SK-N-SH (cell line): ENCODE results near the gene UPP2. TPM values are rescaled to one million over a fixed set of nuclear protein-coding genes. Genes with fewer than 3 reads are reported as not detected.

Experiments
- CTCF ChIA-PET: fragments of 300-600, 350-600 bp; formaldehyde crosslinking; extraction: SDS; loops from one replicate; lab custom pipeline; 2021; lab: Yijun Ruan, JAX
- POLR2A ChIA-PET: fragments of 350-600 bp; sonication (Branson Sonifier 250); formaldehyde crosslinking; extraction: SDS; loops from one replicate; lab custom pipeline; 2020; ENCODE audit warnings: antibody characterized with exemption, inconsistent platforms; lab: Yijun Ruan, JAX
- DNase-seq: peaks from one replicate; pipeline ENCODE4 v3.0.0; 2012
- H2AFZ ChIP-seq: fragments of 200-600 bp; sonication (generic); 2 replicates; pipeline ENCODE4 v1.8.1; 2016; ENCODE audit warnings: antibody characterized with exemption, mild to moderate bottlenecking, low read depth
- H3F3A ChIP-seq: fragments of 200-600 bp; sonication (generic); replicated peaks from 2 replicates; pipeline ENCODE3; 2016; ENCODE audit warnings: antibody characterized with exemption, mild to moderate bottlenecking; ENCODE audit not compliant: insufficient read depth
- H3K27ac ChIP-seq, 2 experiments: fragments of 200-500 bp in 1 of 2; fragments of 200-600 bp in 1 of 2; sonication (Bioruptor generic) in 1 of 2; sonication (generic), shearing (Covaris generic) in 1 of 2; 2 replicates each; pipeline versions ENCODE4 v1.5.1 to v1.6.1; 2014 to 2016; ENCODE audit warnings: low read depth in 2 of 2, inconsistent platforms in 1 of 2, low read length in 1 of 2, mild to moderate bottlenecking in 1 of 2, mixed read lengths in 1 of 2
- H3K27me3 ChIP-seq: fragments of 200-600 bp; sonication (generic), shearing (Covaris generic); 2 replicates; pipeline ENCODE4 v1.6.1; 2016; ENCODE audit warnings: mixed run types; ENCODE audit not compliant: insufficient read depth
- H3K36me3 ChIP-seq, 2 experiments: fragments of 200-500 bp in 1 of 2; fragments of 200-600 bp in 1 of 2; sonication (Bioruptor generic) in 1 of 2; sonication (generic) in 1 of 2; replicated peaks in 1 of 2; 2 replicates each; pipeline versions ENCODE3 to v1.5.1; 2014 to 2016; ENCODE audit warnings: low read length in 1 of 2, mild to moderate bottlenecking in 1 of 2; ENCODE audit not compliant: insufficient read depth in 2 of 2, control insufficient read depth in 1 of 2
- H3K4me1 ChIP-seq, 2 experiments: fragments of 200-500 bp in 1 of 2; fragments of 200-600 bp in 1 of 2; sonication (Bioruptor generic) in 1 of 2; sonication (generic), shearing (Covaris generic) in 1 of 2; 2 replicates each; pipeline versions ENCODE4 v1.5.1 to v1.6.1; 2014 to 2016; ENCODE audit warnings: low read depth in 1 of 2, low read length in 1 of 2, mixed run types in 1 of 2; ENCODE audit not compliant: insufficient read depth in 2 of 2, control insufficient read depth in 1 of 2
- H3K4me2 ChIP-seq: fragments of 200-600 bp; sonication (generic), shearing (Covaris generic); 2 replicates; pipeline ENCODE4 v1.6.1; 2017; ENCODE audit warnings: mixed run types
- H3K4me3 ChIP-seq, 2 experiments: fragments of 200-500 bp in 1 of 2; fragments of 200-600 bp in 1 of 2; sonication (Bioruptor generic) in 1 of 2; sonication (generic), shearing (Covaris generic) in 1 of 2; 2 replicates each; pipeline versions ENCODE4 v1.5.1 to v1.8.1; 2014 to 2016; ENCODE audit warnings: low read depth in 2 of 2, inconsistent platforms in 1 of 2, low read length in 1 of 2, mild to moderate bottlenecking in 1 of 2, mixed read lengths in 1 of 2, moderate library complexity in 1 of 2
- H3K79me2 ChIP-seq: fragments of 200-600 bp; sonication (generic); 2 replicates; pipeline ENCODE4 v1.8.1; 2017; ENCODE audit warnings: mild to moderate bottlenecking; ENCODE audit not compliant: insufficient read depth
- H3K9ac ChIP-seq: fragments of 200-600 bp; sonication (generic); 2 replicates; pipeline ENCODE4 v1.6.1; 2017; ENCODE audit warnings: mixed run types
- H3K9me2 ChIP-seq: fragments of 200-600 bp; sonication (generic); 2 replicates; pipeline ENCODE4 v1.6.1; 2017; ENCODE audit warnings: mixed run types
- H3K9me3 ChIP-seq: fragments of 200-600 bp; sonication (generic); 2 replicates; pipeline ENCODE4 v1.6.1; 2017; ENCODE audit warnings: mixed run types, mild to moderate bottlenecking, moderate library complexity
- H4K20me1 ChIP-seq: fragments of 200-600 bp; sonication (generic); 2 replicates; pipeline ENCODE4 v1.6.1; 2017; ENCODE audit warnings: mild to moderate bottlenecking, mixed run types; ENCODE audit not compliant: insufficient read depth
- CTCF ChIP-seq: fragments of 200-600 bp; sonication (generic); IDR thresholded peaks from 2 replicates; pipeline ENCODE4 v1.6.1; 2017; ENCODE audit warnings: antibody characterized with exemption, mild to moderate bottlenecking, moderate library complexity
- ELF1 ChIP-seq: IDR thresholded peaks from 2 replicates; pipeline ENCODE4 v1.4.0; 2012
- EP300 ChIP-seq, 2 experiments: IDR thresholded peaks; 2 replicates each; pipeline versions ENCODE4 v1.4.0 to v1.6.1; 2012; ENCODE audit warnings: borderline replicate concordance in 1 of 2, low read depth in 1 of 2, low read length in 1 of 2
- FOXM1 ChIP-seq: IDR thresholded peaks from 2 replicates; pipeline ENCODE4 v1.4.0; 2012; ENCODE audit warnings: low read depth, mild to moderate bottlenecking
- GATA2 ChIP-seq: sonication (generic); formaldehyde crosslinking; IDR thresholded peaks from 2 replicates; pipeline ENCODE4 v1.5.0; 2020; ENCODE audit warnings: mild to moderate bottlenecking, missing genetic modification reagents
- MEF2A ChIP-seq: IDR thresholded peaks from 2 replicates; pipeline ENCODE4 v1.4.0; 2012; ENCODE audit warnings: low read depth, borderline replicate concordance
- MXI1 ChIP-seq: IDR thresholded peaks from 2 replicates; pipeline ENCODE4 v1.6.1; 2012; ENCODE audit warnings: mild to moderate bottlenecking, low read depth, low read length, improper control_type of control experiment
- NFIC ChIP-seq: IDR thresholded peaks from 2 replicates; pipeline ENCODE4 v1.4.0; 2012; ENCODE audit warnings: borderline replicate concordance
- NRF1 ChIP-seq: IDR thresholded peaks from 2 replicates; pipeline ENCODE4 v1.6.1; 2012; ENCODE audit warnings: low read depth, mild to moderate bottlenecking, low read length
- PBX3 ChIP-seq: IDR thresholded peaks from 2 replicates; pipeline ENCODE4; 2012
- POLR2AphosphoS5 ChIP-seq: IDR thresholded peaks from 2 replicates; pipeline ENCODE4 v1.6.1; 2012; ENCODE audit warnings: low read depth, low read length
- RAD21 ChIP-seq: IDR thresholded peaks from 2 replicates; pipeline ENCODE4 v1.6.1; 2012; ENCODE audit warnings: mild to moderate bottlenecking, low read length
- RCOR1 ChIP-seq: fragments of 150-350 bp; IDR thresholded peaks from 2 replicates; pipeline ENCODE4 v1.6.1; 2017; ENCODE audit warnings: antibody characterized with exemption, low read length
- REST ChIP-seq: IDR thresholded peaks from 2 replicates; pipeline ENCODE4 v1.6.1; 2012; ENCODE audit warnings: mild to moderate bottlenecking, low read depth, low read length, moderate library complexity
- SIN3A ChIP-seq: IDR thresholded peaks from 2 replicates; pipeline ENCODE4 v1.6.1; 2012; ENCODE audit warnings: low read depth, mild to moderate bottlenecking, low read length, moderate library complexity, borderline replicate concordance
- TAF1 ChIP-seq: IDR thresholded peaks from 2 replicates; pipeline ENCODE4 v1.6.1; 2012; ENCODE audit warnings: low read depth, mild to moderate bottlenecking, low read length, moderate library complexity, borderline replicate concordance
- USF1 ChIP-seq: IDR thresholded peaks from 2 replicates; pipeline ENCODE4 v1.4.0; 2012; ENCODE audit warnings: low read depth, borderline replicate concordance
- USF2 ChIP-seq: fragments of 150-350 bp; IDR thresholded peaks from 2 replicates; pipeline ENCODE4 v1.6.1; 2017; ENCODE audit warnings: antibody characterized with exemption, low read length, low read depth, borderline replicate concordance
- YY1 ChIP-seq: IDR thresholded peaks from 2 replicates; pipeline ENCODE4 v1.4.0; 2012; ENCODE audit warnings: low read depth, mild to moderate bottlenecking
- ZBTB33 ChIP-seq: IDR thresholded peaks from 2 replicates; pipeline ENCODE4 v1.4.0; 2012; ENCODE audit warnings: low read depth, borderline replicate concordance
- WGBS: methylation state at CpG from one replicate; pipeline ENCODE4 v1.1.6; 2017; ENCODE audit warnings: low lambda C conversion rate; 5-methylcytosine and 5-hydroxymethylcytosine counted together
- polyA plus RNA-seq, 3 experiments: library from polyadenylated mRNA; depleted of rRNA; stranded (reverse); fragments of >200 nt; gene quantifications; 2 replicates each; pipeline ENCODE4 v1.2.3, GENCODE V29; 2012

The UPP2 gene
- polyA plus RNA-seq, 1 of the 3 experiments (the other 2 are of a cell fraction): not detected

GRCh38 chr2:158143703-158144360 lies 42.2 kb downstream of the UPP2 start:
- Histone ChIP-seq H3K9me3 (no peaks in the 10 kb centered on the region), H3K4me2 (no peak overlapping the region), H3K9ac (no peak overlapping the region), H3K27me3 (no peaks in the 10 kb centered on the region), H2AFZ (no peak overlapping the region), H3K27ac (no peak overlapping the region), H3F3A (no peaks in the 10 kb centered on the region), H3K79me2 (no peaks in the 10 kb centered on the region), H4K20me1 (no peaks in the 10 kb centered on the region), H3K4me3 (no peak overlapping the region), H3K9me2 (no peaks in the 10 kb centered on the region), H3K4me1 (no peaks in the 10 kb centered on the region), H3K36me3 (no peaks in the 10 kb centered on the region)
- TF ChIP-seq CTCF: no peak
- TF ChIP-seq POLR2AphosphoS5: no peak
- TF ChIP-seq REST: no peak
- no peak for TF ChIP-seq NFIC
- no peak for TF ChIP-seq ZBTB33
- TF ChIP-seq FOXM1: no peak
- no peak for TF ChIP-seq PBX3
- TF ChIP-seq MEF2A: no peak
- TF ChIP-seq GATA2 (CRISPR knock-in tag): no peak
- no peak for TF ChIP-seq TAF1
- no peak for TF ChIP-seq SIN3A
- no peak for TF ChIP-seq USF1
- TF ChIP-seq RAD21: no peak
- no peak for TF ChIP-seq YY1
- TF ChIP-seq USF2: no peak
- TF ChIP-seq RCOR1: no peak
- TF ChIP-seq MXI1: no peak
- no peak for TF ChIP-seq ELF1
- TF ChIP-seq NRF1: no peak
- TF ChIP-seq EP300 (IDR thresholded peaks at IDR 0.05; ENCODE audit: borderline replicate concordance in 1 of 2, low read depth in 1 of 2, low read length in 1 of 2): no peak
- CTCF ChIA-PET: interaction anchor here (1.2 to 2.1 kb wide), 3 partner anchors 10 to 601 kb away, joined by 3 to 6 read pairs (median 4); no protein-coding TSS in a partner anchor
- 48% methylated on average over 3 of the region's 3 CpGs for WGBS
- POLR2A ChIA-PET: no interaction called here
- no peak for DNase-seq
